Gastroesophageal sphincter (tissue), 3 donors: Measurements from ENCODE around the gene LRIG1.

Source experiments
- EP300 ChIP-seq: sonication (generic); formaldehyde crosslinking; IDR thresholded peaks from one replicate; pipeline ENCODE4 v1.6.1; 2017; ENCODE audit warnings: antibody characterized with exemption, mild to moderate bottlenecking
- POLR2A ChIP-seq, 2 donors: fragments of 450-650 bp; IDR thresholded peaks; one replicate each; pipeline ENCODE4 v1.6.1; 2017; ENCODE audit warnings: antibody characterized with exemption in 2 of 2, mild to moderate bottlenecking in 2 of 2, moderate library complexity in 1 of 2
- POLR2AphosphoS5 ChIP-seq: sonication (generic); formaldehyde crosslinking; IDR thresholded peaks from one replicate; pipeline ENCODE4 v1.6.1; 2017; ENCODE audit warnings: antibody characterized with exemption
- TF ChIP-seq, protein P1 (sequence below), 4 experiments: fragments of 200-600 bp in 2 of 4; fragments of 450-650 bp in 2 of 4; sonication (generic) in 1 of 4; IDR thresholded peaks; one replicate each; pipeline ENCODE4 v1.5.1; 2017 to 2019; ENCODE audit warnings: antibody characterized with exemption in 4 of 4, mild to moderate bottlenecking in 2 of 4, moderate library complexity in 2 of 4

GRCh38 chr3:66419036-66419435 lies 81.8 kb downstream of the LRIG1 start:
- TF ChIP-seq, protein P1, sequence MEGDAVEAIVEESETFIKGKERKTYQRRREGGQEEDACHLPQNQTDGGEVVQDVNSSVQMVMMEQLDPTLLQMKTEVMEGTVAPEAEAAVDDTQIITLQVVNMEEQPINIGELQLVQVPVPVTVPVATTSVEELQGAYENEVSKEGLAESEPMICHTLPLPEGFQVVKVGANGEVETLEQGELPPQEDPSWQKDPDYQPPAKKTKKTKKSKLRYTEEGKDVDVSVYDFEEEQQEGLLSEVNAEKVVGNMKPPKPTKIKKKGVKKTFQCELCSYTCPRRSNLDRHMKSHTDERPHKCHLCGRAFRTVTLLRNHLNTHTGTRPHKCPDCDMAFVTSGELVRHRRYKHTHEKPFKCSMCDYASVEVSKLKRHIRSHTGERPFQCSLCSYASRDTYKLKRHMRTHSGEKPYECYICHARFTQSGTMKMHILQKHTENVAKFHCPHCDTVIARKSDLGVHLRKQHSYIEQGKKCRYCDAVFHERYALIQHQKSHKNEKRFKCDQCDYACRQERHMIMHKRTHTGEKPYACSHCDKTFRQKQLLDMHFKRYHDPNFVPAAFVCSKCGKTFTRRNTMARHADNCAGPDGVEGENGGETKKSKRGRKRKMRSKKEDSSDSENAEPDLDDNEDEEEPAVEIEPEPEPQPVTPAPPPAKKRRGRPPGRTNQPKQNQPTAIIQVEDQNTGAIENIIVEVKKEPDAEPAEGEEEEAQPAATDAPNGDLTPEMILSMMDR (IDR thresholded peaks at IDR 0.05): no peak
- no peak for TF ChIP-seq POLR2A (IDR thresholded peaks at IDR 0.05)
- TF ChIP-seq EP300: no peak
- no peak for TF ChIP-seq POLR2AphosphoS5
